GM12878 (cell line): ENCODE measurements around the gene CAPN1. TPM values are rescaled to one million over a fixed set of nuclear protein-coding genes. Genes with fewer than 3 reads are reported as not detected.

Source experiments
- ATF2 ChIP-seq: IDR thresholded peaks from 2 replicates; pipeline ENCODE4 v1.6.1; 2012; ENCODE audit warnings: low read length, inconsistent platforms
- CBX3 ChIP-seq: fragments of 200-600 bp; sonication (generic); IDR thresholded peaks from 2 replicates; pipeline ENCODE4 v1.6.1; 2016; ENCODE audit warnings: low read depth, borderline replicate concordance
- E2F4 ChIP-seq: IDR thresholded peaks from 2 replicates; pipeline ENCODE4 v1.6.1; 2012; ENCODE audit warnings: low read depth, low read length, improper control_type of control experiment
- ETV6 ChIP-seq, 2 experiments: fragments of 450-650 bp in 1 of 2; IDR thresholded peaks in 1 of 2; conservative IDR thresholded peaks in 1 of 2; 2 replicates each; pipeline ENCODE4 v1.6.1; 2014; ENCODE audit warnings: antibody characterized with exemption in 1 of 2, borderline replicate concordance in 1 of 2, low read depth in 1 of 2, mild to moderate bottlenecking in 1 of 2, moderate library complexity in 1 of 2
- FOXK2 ChIP-seq: fragments of 450-650 bp; IDR thresholded peaks from 2 replicates; pipeline ENCODE4 v1.6.1; 2017; ENCODE audit warnings: mild to moderate bottlenecking, moderate library complexity
- IRF3 ChIP-seq: fragments of 450-650 bp; IDR thresholded peaks from 2 replicates; pipeline ENCODE4 v1.6.1; 2014; ENCODE audit warnings: mild to moderate bottlenecking
- JUND ChIP-seq: IDR thresholded peaks from 2 replicates; pipeline ENCODE4 v1.6.1; 2012; ENCODE audit warnings: low read depth, mild to moderate bottlenecking, low read length, improper control_type of control experiment, moderate library complexity
- KLF5 ChIP-seq: fragments of 450-650 bp; IDR thresholded peaks from 2 replicates; pipeline ENCODE4 v1.6.1; 2014; ENCODE audit warnings: mild to moderate bottlenecking; ENCODE audit not compliant: partially characterized antibody
- MEF2B ChIP-seq: fragments of 450-650 bp; IDR thresholded peaks from 2 replicates; pipeline ENCODE4 v1.6.1; 2018; ENCODE audit warnings: mild to moderate bottlenecking, moderate library complexity; ENCODE audit not compliant: partially characterized antibody, poor library complexity, severe bottlenecking
- NBN ChIP-seq: fragments of 450-650 bp; IDR thresholded peaks from 2 replicates; pipeline ENCODE4 v1.6.1; 2016
- NKRF ChIP-seq: fragments of 450-650 bp; conservative IDR thresholded peaks from 2 replicates; pipeline ENCODE4 v1.6.1; 2017; ENCODE audit warnings: mild to moderate bottlenecking, moderate library complexity
- PAX5 ChIP-seq: IDR thresholded peaks from 2 replicates; pipeline ENCODE4 v1.6.1; 2011; ENCODE audit warnings: low read depth, low read length, borderline replicate concordance
- POLR2AphosphoS2 ChIP-seq: IDR thresholded peaks from 2 replicates; pipeline ENCODE4 v1.6.1; 2011; ENCODE audit warnings: low read depth, mild to moderate bottlenecking, low read length, improper control_type of control experiment, moderate library complexity
- RELA ChIP-seq: fragments of 450-650 bp; IDR thresholded peaks from 2 replicates; pipeline ENCODE4 v1.8.0; 2014; ENCODE audit warnings: borderline replicate concordance; ENCODE audit not compliant: partially characterized antibody
- SUPT20H ChIP-seq: IDR thresholded peaks from 2 replicates; pipeline ENCODE4 v1.6.1; 2011; ENCODE audit warnings: low read depth, mild to moderate bottlenecking, low read length, moderate library complexity, borderline replicate concordance; ENCODE audit not compliant: control insufficient read depth
- TCF12 ChIP-seq: IDR thresholded peaks from 2 replicates; pipeline ENCODE4 v1.6.1; 2011; ENCODE audit warnings: low read depth, mild to moderate bottlenecking, low read length
- ZBED1 ChIP-seq: IDR thresholded peaks from 2 replicates; pipeline ENCODE4 v1.6.1; 2016; ENCODE audit warnings: borderline replicate concordance
- ZNF207 ChIP-seq: fragments of 450-650 bp; IDR thresholded peaks from 2 replicates; pipeline ENCODE4 v1.6.1; 2014; ENCODE audit warnings: antibody characterized with exemption, mild to moderate bottlenecking, borderline replicate concordance
- ZZZ3 ChIP-seq: IDR thresholded peaks from 2 replicates; pipeline ENCODE4 v1.6.1; 2011; ENCODE audit warnings: low read depth; ENCODE audit not compliant: control insufficient read depth, insufficient read length
- polyA plus RNA-seq, 11 experiments: library from polyadenylated mRNA; depleted of rRNA in 4 of 11; unstranded in 6 of 11; stranded (reverse) in 5 of 11; fragments of >200 nt; fragmentation: Nextera tagmentation in 4 of 11; fragmentation: Illumina TruSeq in 1 of 11; extraction: Ambion mirVana in 4 of 11; extraction: Trizol in 1 of 11; gene quantifications; 1 replicate in 1 of 11; 2 replicates in 10 of 11; pipeline versions ENCODE4 v1.2.1 to v1.2.3, GENCODE V29; 2011 to 2016; ENCODE audit warnings: inconsistent platforms in 2 of 11, missing spikeins in 2 of 11, low read depth in 1 of 11
- total RNA-seq, 4 experiments: library from RNA; depleted of rRNA in 3 of 4; stranded (reverse); fragments of >200 nt in 3 of 4; fragmentation: Illumina TruSeq in 1 of 4; extraction: Trizol in 1 of 4; gene quantifications; 2 replicates each; pipeline versions ENCODE4 v1.2.1 to v1.2.3, GENCODE V29; 2013 to 2021
- TF ChIP-seq, protein P1 (sequence below): fragments of 450-650 bp; IDR thresholded peaks from 2 replicates; pipeline ENCODE4 v1.6.1; 2016; ENCODE audit warnings: mild to moderate bottlenecking, moderate library complexity, borderline replicate concordance

CAPN1 gene
- total and polyA plus RNA-seq, 10 of the 15 experiments (the other 5 are each of a cell fraction or from before 2014, with no cell fraction given): 2.2 to 167 (median 77.3) TPM

DNA sequence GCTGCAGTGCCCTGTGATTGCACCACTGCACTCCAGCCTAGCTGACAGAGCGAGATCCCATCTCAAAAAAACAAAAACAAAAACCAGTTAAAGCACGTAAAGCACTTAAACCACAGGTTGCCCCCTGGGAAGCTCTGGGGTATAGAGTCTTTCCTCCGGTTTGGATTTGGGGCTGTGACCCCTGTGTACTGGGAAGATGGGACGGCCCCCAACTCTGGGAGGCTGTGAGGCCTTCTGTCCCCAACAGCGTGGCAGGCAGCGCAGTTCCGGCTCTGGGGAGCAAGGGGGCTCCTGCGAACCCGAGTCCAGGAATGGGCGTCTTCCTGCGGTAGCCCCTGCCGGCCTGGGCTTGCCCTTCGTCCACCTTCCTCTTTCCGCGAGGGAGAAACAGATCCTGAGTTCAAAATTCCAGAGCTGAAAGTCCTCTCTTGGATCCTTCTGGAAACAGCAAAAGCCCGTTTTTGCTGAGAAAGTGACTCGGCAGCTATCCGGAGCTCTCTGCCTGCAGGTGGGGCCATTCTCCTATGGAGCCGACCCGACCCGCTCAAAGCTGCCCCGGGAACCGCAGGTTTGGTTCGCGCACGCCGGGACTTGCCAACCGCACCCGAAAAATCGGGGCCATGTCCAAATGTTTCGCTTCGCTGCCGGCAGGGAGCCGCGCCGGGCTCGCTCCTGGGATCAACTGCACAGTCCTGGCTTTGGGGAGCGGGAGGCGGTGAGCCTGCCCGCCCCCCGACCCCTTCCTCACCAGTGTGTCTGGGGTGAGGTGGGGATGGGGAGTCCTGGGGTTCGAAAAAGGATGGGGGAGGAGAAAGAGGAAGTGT, 43.8 kb downstream of the CAPN1 start (continued):
- TF ChIP-seq IRF3: no peak
- TF ChIP-seq NKRF: no peak
- TF ChIP-seq ETV6 (conservative IDR thresholded peaks at IDR 0.05 in 1 of 2, IDR thresholded peaks at IDR 0.05 in 1 of 2; ENCODE audit: borderline replicate concordance in 1 of 2, low read depth in 1 of 2): no peak
- no peak for TF ChIP-seq E2F4
- no peak for TF ChIP-seq CBX3
- no peak for TF ChIP-seq NBN
- no peak for TF ChIP-seq RELA
- no peak for TF ChIP-seq FOXK2
- no peak for TF ChIP-seq MEF2B
- TF ChIP-seq SUPT20H: no peak
- TF ChIP-seq, protein P1, sequence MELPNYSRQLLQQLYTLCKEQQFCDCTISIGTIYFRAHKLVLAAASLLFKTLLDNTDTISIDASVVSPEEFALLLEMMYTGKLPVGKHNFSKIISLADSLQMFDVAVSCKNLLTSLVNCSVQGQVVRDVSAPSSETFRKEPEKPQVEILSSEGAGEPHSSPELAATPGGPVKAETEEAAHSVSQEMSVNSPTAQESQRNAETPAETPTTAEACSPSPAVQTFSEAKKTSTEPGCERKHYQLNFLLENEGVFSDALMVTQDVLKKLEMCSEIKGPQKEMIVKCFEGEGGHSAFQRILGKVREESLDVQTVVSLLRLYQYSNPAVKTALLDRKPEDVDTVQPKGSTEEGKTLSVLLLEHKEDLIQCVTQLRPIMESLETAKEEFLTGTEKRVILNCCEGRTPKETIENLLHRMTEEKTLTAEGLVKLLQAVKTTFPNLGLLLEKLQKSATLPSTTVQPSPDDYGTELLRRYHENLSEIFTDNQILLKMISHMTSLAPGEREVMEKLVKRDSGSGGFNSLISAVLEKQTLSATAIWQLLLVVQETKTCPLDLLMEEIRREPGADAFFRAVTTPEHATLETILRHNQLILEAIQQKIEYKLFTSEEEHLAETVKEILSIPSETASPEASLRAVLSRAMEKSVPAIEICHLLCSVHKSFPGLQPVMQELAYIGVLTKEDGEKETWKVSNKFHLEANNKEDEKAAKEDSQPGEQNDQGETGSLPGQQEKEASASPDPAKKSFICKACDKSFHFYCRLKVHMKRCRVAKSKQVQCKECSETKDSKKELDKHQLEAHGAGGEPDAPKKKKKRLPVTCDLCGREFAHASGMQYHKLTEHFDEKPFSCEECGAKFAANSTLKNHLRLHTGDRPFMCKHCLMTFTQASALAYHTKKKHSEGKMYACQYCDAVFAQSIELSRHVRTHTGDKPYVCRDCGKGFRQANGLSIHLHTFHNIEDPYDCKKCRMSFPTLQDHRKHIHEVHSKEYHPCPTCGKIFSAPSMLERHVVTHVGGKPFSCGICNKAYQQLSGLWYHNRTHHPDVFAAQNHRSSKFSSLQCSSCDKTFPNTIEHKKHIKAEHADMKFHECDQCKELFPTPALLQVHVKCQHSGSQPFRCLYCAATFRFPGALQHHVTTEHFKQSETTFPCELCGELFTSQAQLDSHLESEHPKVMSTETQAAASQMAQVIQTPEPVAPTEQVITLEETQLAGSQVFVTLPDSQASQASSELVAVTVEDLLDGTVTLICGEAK: no peak
- TF ChIP-seq PAX5: no peak
- TF ChIP-seq POLR2AphosphoS2: no peak
- TF ChIP-seq KLF5: no peak
- no peak for TF ChIP-seq JUND
- no peak for TF ChIP-seq TCF12
- TF ChIP-seq ZNF207: no peak
- no peak for TF ChIP-seq ZBED1
- TF ChIP-seq ZZZ3: no peak
- TF ChIP-seq ATF2: no peak
